Nephron progenitor cell (in vitro differentiated cells): ENCODE data around the gene TXNRD2.
A peak's percentile ranks its signal among the peaks of the same experiment; 100 is the strongest.

ENCODE experiments used
- DNase-seq: peaks from one replicate; pipeline ENCODE4 v3.0.0; 2021
- H3K27ac Mint-ChIP-seq: 2 replicates; pipeline ENCODE4 v1.8.0; 2021; ENCODE audit warnings: mild to moderate bottlenecking, moderate library complexity, mixed read lengths
- H3K27me3 Mint-ChIP-seq: 2 replicates; pipeline ENCODE4 v1.8.0; 2021; ENCODE audit warnings: mild to moderate bottlenecking, low read depth, mixed read lengths; ENCODE audit not compliant: poor library complexity
- H3K36me3 Mint-ChIP-seq: 2 replicates; pipeline ENCODE4 v1.8.0; 2021; ENCODE audit warnings: low read depth, mixed read lengths
- H3K4me1 Mint-ChIP-seq: 2 replicates; pipeline ENCODE4 v1.8.0; 2021; ENCODE audit warnings: mixed read lengths
- H3K4me3 Mint-ChIP-seq: 2 replicates; pipeline ENCODE4 v1.8.0; 2021; ENCODE audit warnings: mild to moderate bottlenecking, moderate library complexity, mixed read lengths
- H3K9me3 Mint-ChIP-seq: 2 replicates; pipeline ENCODE4 v1.8.0; 2021; ENCODE audit warnings: mild to moderate bottlenecking, moderate library complexity, mixed read lengths
- TF ChIP-seq, protein P1 (sequence below): fragments of 200-600 bp; sonication (generic); IDR thresholded peaks from 2 replicates; pipeline ENCODE4 v1.5.0; 2021; ENCODE audit warnings: antibody characterized with exemption

TXNRD2 gene

DNA sequence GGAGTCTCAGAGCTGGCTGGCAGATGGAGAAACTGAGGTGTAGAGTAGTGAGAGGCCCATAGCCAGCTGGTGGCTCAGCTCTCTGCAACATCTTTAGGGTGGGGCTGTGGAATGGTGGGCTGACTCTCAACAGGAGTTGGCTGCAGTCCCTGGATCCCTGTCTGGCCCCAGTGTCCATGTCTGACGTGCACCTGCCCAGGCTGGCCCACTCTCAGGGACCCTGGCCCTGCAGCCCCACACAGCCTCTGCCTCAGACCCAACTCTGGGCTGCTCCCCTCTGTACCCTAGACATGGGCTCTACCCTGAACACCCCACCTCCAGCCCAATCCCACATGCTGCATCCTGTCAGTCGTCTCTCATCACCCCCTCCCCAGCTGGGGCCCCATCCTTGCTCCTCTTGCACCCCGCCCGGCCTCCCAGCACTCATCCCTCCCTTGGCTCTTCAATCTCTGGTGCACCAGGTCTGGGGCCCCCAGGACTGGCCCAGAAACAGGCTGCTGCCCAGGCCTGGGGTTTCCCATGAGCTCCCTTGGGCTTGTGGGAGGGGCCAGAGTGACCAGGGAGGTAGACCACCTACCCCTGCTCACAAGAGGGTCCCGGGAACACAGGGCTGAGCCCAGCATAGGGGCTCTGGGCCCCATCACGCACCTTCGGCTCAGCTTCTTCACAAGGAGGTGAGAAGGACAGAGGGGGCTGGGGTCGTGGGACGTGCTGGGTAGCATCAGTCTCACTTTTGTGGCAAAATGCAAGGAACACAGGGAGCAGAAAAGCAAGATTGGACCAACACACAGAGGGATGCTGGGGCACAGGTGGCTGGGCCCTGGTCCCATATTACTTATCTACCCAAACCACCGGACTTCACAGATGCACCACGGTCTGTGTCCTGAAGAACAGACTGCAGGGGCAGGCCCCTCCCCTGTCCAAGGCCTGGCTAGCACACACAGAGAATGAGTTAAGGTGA is 43.5 kb upstream of the TXNRD2 start:
- no peak overlapping the region for H3K27ac Mint-ChIP-seq

DNA sequence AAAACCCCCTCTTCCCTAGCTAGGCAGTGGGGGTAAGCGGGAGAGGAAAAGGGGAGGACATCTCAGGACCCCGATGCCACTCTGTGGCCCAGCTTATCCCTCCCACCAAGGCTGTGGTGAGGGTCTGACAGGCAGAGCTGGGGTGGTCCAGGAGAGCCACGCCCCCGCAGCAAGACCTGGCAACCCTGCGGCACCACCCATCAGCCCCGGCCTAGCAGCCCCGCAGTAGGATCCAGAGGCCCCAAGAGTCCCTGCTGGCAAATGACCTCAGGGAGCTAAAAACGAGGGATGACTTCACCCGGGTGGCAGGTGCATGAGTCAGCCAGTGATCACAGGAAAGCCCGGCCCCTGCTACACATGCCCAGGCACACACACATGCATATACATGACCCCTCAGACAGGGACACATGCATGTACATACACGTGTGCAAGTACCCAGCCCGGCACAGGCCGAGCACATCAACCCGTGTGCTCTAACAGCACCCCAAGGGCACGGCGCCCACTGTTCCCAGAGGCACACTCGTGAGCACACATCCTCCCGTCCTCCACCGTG is 42.7 kb upstream of the TXNRD2 start:
- Mint-ChIP-seq H3K4me1 (peaks cover 23% of the 10 kb centered on the region), H3K4me3 (no peak overlapping the region), H3K36me3 (no peaks in the 10 kb centered on the region), H3K27me3 (no peaks in the 10 kb centered on the region), H3K9me3 (no peaks in the 10 kb centered on the region), H3K27ac (no peak overlapping the region)
- TF ChIP-seq, protein P1, sequence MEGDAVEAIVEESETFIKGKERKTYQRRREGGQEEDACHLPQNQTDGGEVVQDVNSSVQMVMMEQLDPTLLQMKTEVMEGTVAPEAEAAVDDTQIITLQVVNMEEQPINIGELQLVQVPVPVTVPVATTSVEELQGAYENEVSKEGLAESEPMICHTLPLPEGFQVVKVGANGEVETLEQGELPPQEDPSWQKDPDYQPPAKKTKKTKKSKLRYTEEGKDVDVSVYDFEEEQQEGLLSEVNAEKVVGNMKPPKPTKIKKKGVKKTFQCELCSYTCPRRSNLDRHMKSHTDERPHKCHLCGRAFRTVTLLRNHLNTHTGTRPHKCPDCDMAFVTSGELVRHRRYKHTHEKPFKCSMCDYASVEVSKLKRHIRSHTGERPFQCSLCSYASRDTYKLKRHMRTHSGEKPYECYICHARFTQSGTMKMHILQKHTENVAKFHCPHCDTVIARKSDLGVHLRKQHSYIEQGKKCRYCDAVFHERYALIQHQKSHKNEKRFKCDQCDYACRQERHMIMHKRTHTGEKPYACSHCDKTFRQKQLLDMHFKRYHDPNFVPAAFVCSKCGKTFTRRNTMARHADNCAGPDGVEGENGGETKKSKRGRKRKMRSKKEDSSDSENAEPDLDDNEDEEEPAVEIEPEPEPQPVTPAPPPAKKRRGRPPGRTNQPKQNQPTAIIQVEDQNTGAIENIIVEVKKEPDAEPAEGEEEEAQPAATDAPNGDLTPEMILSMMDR = no peak
- DNase-seq = no peak

More for the DNA sequence above, 43.5 kb upstream of the TXNRD2 start:
- H3K27me3 Mint-ChIP-seq = no peaks in the 10 kb centered on the region
- H3K4me3 Mint-ChIP-seq = peak overlapping the region; percentile 68
- H3K36me3 Mint-ChIP-seq = no peaks in the 10 kb centered on the region
- DNase-seq = no peak
- peaks cover 29% of the 10 kb centered on the region for H3K4me1 Mint-ChIP-seq
- no peaks in the 10 kb centered on the region for H3K9me3 Mint-ChIP-seq
- TF ChIP-seq, protein P1 = no peak

DNA sequence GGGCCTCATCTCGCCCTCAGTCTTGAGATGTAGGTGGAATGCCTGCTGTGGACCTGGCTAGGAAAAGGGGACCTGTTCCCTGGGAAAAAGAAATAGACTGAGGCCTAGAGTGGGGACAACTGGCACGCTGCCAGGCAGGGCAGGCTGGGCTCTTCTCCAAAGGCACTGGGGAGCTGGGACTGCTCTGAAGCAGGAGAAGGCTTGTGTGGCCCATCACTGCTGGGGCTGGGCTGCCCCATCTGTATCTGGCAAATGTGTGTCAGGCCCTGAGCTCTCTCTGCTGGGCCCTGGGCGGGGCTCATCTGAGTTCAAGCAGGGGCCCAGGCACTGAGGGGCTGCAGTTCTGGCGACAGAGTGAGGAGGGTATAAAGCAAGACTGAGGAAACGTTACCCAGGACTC is 42.1 kb upstream of the TXNRD2 start:
- H3K27ac Mint-ChIP-seq = no peak overlapping the region
- DNase-seq = no peak
- TF ChIP-seq, protein P1 = no peak
- H3K36me3 Mint-ChIP-seq = no peaks in the 10 kb centered on the region
- no peaks in the 10 kb centered on the region for H3K27me3 Mint-ChIP-seq
- H3K4me1 Mint-ChIP-seq = peaks cover 21% of the 10 kb centered on the region
- H3K9me3 Mint-ChIP-seq = no peaks in the 10 kb centered on the region
- H3K4me3 Mint-ChIP-seq = no peak overlapping the region

DNA sequence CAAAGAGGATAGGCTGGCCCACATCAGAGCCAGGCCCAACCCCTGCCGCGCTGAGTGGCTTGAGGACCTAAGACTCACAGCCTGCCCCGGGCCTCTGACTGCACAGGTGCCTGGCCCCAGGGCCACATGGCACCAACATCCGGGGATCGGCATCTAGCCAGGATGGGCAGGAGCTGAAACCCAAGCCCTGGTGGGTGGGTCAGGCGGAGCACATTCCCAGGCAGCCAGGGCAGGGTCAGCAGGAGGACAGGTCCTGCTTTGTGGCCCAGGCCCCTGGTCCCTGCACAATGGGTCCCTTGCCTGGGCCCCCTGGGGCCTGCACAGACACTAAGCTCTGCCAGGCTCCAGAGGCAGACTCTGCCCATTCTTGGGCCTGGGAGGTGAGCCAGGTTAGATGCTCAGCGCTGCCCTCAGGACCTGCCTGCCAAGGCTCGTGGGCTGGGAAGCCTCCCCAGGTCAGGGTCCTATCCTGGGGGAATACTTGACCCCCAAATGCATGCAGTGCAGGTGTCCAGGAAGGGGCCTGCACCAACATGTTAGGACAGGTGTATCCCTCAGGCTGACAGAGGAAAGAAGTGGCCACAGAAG is 41.5 kb upstream of the TXNRD2 start:
- DNase-seq = no peak
- Mint-ChIP-seq H3K9me3 (no peaks in the 10 kb centered on the region), H3K4me1 (peaks cover 21% of the 10 kb centered on the region), H3K27me3 (no peaks in the 10 kb centered on the region), H3K27ac (no peak overlapping the region), H3K36me3 (no peaks in the 10 kb centered on the region), H3K4me3 (no peak overlapping the region)
- TF ChIP-seq, protein P1 = no peak

DNA sequence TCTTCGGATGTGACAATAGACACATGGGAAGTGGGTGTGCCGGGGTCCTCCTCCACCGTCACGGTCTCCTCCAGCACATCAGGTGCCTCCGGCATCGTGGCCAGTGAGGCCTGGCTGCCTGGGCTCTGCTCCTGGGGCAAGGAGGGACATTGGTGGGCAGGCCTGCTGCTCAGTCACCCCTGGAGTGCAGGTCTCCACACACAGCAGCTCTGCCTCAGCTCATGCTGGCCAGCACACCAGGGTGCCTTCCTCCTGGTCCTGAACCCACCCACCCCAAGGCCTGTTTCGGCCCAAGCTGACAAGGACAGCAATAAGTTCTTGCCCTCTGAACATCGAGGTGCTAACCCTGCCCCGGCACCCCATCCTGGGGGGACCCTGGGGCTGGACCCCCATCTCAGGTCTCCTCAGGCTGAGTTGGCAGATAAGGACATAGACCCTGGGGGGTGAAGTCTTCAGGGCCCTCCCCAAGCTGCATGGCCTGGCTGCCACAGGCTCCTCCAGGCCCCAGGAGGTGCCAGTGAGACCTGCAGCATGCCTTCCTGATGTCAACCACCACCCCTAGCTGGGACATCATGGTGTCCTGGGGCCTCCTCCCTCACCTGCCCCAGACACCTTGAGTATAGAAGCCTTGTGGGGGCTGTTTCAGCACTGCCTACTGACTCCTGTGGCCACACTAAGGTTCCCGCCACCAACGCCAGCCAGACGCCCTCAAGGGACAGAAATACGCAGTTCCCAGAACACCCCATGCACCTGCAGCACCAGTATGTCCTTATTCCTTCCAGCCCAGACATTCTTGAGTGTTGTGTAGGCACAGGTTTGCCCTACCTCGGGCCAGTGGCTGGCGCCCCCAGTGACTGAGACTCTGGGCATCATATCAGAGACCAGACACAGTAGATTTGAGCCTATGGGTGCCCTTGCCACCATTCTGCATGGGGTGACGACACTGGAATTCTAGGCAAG is 40.6 kb upstream of the TXNRD2 start:
- DNase-seq = no peak
- Mint-ChIP-seq H3K4me1 (peaks cover 21% of the 10 kb centered on the region), H3K4me3 (no peak overlapping the region), H3K9me3 (no peaks in the 10 kb centered on the region), H3K36me3 (no peaks in the 10 kb centered on the region), H3K27ac (no peak overlapping the region), H3K27me3 (no peaks in the 10 kb centered on the region)
- TF ChIP-seq, protein P1 = no peak
